ENCODE measurements around the gene DRD5.

DRD5 gene

GRCh38 chr4:9816285-9816684, 34.9 kb downstream of the DRD5 start:
- Histone ChIP-seq H3K36me3 (ENCODE audit: control insufficient read depth, insufficient read depth, low read length) (no peaks in the 10 kb centered on the region), H3K9me3 (ENCODE audit: control insufficient read depth, insufficient read depth, low read length) (no peaks in the 10 kb centered on the region), H3K27ac (ENCODE audit: low read depth, low read length) (no peak overlapping the region), H3K4me1 (ENCODE audit: control insufficient read depth, insufficient read depth, low read length) (no peaks in the 10 kb centered on the region), H3K4me3 (ENCODE audit: low read depth, low read length) (no peak overlapping the region), H3K27me3 (ENCODE audit: control insufficient read depth, insufficient read depth, low read length) (no peaks in the 10 kb centered on the region), H3K9ac (ENCODE audit: low read depth, low read length) (no peak overlapping the region)

DNA sequence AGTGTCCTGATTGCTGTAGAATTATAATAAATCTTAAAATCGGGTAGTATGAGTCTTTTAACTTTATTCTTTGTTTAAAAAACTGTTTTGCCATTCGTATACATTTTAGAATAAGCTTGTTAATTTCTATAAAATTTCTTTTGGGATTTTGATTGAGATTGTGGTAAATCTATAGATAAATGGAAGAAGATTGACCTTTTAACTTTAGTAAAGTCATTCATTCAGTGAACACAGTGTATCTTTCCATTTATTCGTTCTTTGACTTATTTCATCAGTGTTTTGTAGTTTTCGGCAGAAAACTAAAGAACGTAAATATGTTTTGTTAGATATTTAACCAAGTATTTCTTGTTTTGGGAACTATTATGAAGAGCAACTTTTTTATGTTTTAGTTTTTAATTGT, 38.9 kb downstream of the DRD5 start:
- Histone ChIP-seq H3K4me3 (ENCODE audit: low read depth, low read length) (no peak overlapping the region), H3K9ac (ENCODE audit: low read depth, low read length) (no peak overlapping the region), H3K9me3 (ENCODE audit: control insufficient read depth, insufficient read depth, low read length) (no peaks in the 10 kb centered on the region), H3K27ac (ENCODE audit: low read depth, low read length) (no peak overlapping the region), H3K4me1 (ENCODE audit: control insufficient read depth, insufficient read depth, low read length) (no peaks in the 10 kb centered on the region), H3K27me3 (ENCODE audit: control insufficient read depth, insufficient read depth, low read length) (no peaks in the 10 kb centered on the region), H3K36me3 (ENCODE audit: control insufficient read depth, insufficient read depth, low read length) (no peaks in the 10 kb centered on the region)

DNA sequence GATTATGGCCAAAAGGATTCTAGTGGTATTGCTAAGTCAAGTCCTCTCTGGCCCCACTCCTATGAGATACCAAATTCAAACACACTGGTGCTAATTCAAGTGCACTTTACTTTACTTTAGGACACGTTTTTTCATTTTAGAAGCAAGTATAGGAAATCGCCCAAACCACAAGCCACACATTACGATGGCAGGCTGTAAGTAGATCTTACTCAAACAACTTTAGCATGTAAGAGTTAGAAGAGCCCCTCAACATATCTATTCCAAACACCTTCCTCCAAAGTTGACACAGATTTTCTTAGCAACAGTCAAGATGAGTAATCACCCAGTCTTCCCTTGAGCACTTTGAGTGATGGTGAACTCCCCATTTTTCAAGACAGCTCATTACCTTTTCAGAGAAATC, 43.6 kb downstream of the DRD5 start:
- Histone ChIP-seq H3K36me3 (ENCODE audit: control insufficient read depth, insufficient read depth, low read length) (no peaks in the 10 kb centered on the region), H3K27me3 (ENCODE audit: control insufficient read depth, insufficient read depth, low read length) (no peaks in the 10 kb centered on the region), H3K9me3 (ENCODE audit: control insufficient read depth, insufficient read depth, low read length) (no peaks in the 10 kb centered on the region), H3K4me3 (ENCODE audit: low read depth, low read length) (no peak overlapping the region), H3K4me1 (ENCODE audit: control insufficient read depth, insufficient read depth, low read length) (no peaks in the 10 kb centered on the region), H3K9ac (ENCODE audit: low read depth, low read length) (no peak overlapping the region), H3K27ac (ENCODE audit: low read depth, low read length) (no peak overlapping the region)

DNA sequence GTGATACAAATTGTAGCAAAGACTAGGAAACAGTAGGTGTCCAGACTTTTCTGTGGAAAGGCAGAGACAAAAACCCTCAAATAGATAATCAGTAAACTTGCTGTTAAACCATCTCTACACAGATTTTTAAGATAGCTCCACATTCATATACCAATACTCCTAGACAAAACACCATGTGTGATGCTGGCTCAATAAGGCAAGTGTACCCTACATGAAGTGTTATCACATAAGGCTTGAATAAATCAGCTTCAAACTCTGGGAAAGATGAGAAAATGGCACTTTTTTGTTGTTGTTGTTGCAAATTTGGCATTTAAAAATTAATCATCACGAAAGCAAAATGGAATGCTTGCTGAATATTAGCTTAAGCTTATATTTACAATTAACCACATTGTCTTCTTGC, 45.1 kb downstream of the DRD5 start:
- no peaks in the 10 kb centered on the region for H3K27me3 ChIP-seq (ENCODE audit: control insufficient read depth, insufficient read depth, low read length)
- H3K9me3 ChIP-seq (ENCODE audit: control insufficient read depth, insufficient read depth, low read length) = no peaks in the 10 kb centered on the region
- no peak overlapping the region for H3K27ac ChIP-seq (ENCODE audit: low read depth, low read length)
- H3K4me1 ChIP-seq (ENCODE audit: control insufficient read depth, insufficient read depth, low read length) = no peaks in the 10 kb centered on the region
- no peak overlapping the region for H3K4me3 ChIP-seq (ENCODE audit: low read depth, low read length)
- no peak overlapping the region for H3K9ac ChIP-seq (ENCODE audit: low read depth, low read length)
- H3K36me3 ChIP-seq (ENCODE audit: control insufficient read depth, insufficient read depth, low read length) = no peaks in the 10 kb centered on the region

GRCh38 chr4:9832640-9833039, 51.2 kb downstream of the DRD5 start:
- Histone ChIP-seq H3K27me3 (ENCODE audit: control insufficient read depth, insufficient read depth, low read length) (no peaks in the 10 kb centered on the region), H3K36me3 (ENCODE audit: control insufficient read depth, insufficient read depth, low read length) (no peaks in the 10 kb centered on the region), H3K27ac (ENCODE audit: low read depth, low read length) (no peak overlapping the region), H3K4me3 (ENCODE audit: low read depth, low read length) (no peak overlapping the region), H3K9me3 (ENCODE audit: control insufficient read depth, insufficient read depth, low read length) (no peaks in the 10 kb centered on the region), H3K9ac (ENCODE audit: low read depth, low read length) (no peak overlapping the region), H3K4me1 (ENCODE audit: control insufficient read depth, insufficient read depth, low read length) (no peaks in the 10 kb centered on the region)

GRCh38 chr4:9833421-9833820, 52.0 kb downstream of the DRD5 start:
- no peaks in the 10 kb centered on the region for H3K36me3 ChIP-seq (ENCODE audit: control insufficient read depth, insufficient read depth, low read length)
- H3K9ac ChIP-seq (ENCODE audit: low read depth, low read length) = no peak overlapping the region
- no peak overlapping the region for H3K4me3 ChIP-seq (ENCODE audit: low read depth, low read length)
- no peaks in the 10 kb centered on the region for H3K27me3 ChIP-seq (ENCODE audit: control insufficient read depth, insufficient read depth, low read length)
- no peaks in the 10 kb centered on the region for H3K9me3 ChIP-seq (ENCODE audit: control insufficient read depth, insufficient read depth, low read length)
- no peaks in the 10 kb centered on the region for H3K4me1 ChIP-seq (ENCODE audit: control insufficient read depth, insufficient read depth, low read length)
- no peak overlapping the region for H3K27ac ChIP-seq (ENCODE audit: low read depth, low read length)

All from HUES48 (cell line).